ENCODE results near the gene FAM107B. TPM values are rescaled to one million over a fixed set of nuclear protein-coding genes. Genes with fewer than 3 reads are reported as not detected.

The FAM107B gene
- total and polyA plus RNA-seq, 2 of the 4 experiments (the other 2 are of a cell fraction), result 26.4 to 27.1 TPM

- no peak overlapping the region for H2AK9ac ChIP-seq (replicated peaks; ENCODE audit: low read depth, low read length, poor library complexity)
- H2AK5ac ChIP-seq (ENCODE audit: low read depth, low read length), result no peak overlapping the region
- H3K56ac ChIP-seq (ENCODE audit: extremely low read depth, insufficient read depth, low read length), result no peak overlapping the region
- TF ChIP-seq MAZ (IDR thresholded peaks at IDR 0.05; ENCODE audit: borderline replicate concordance, low read depth, low read length), result no peak
- TF ChIP-seq RFX5 (IDR thresholded peaks at IDR 0.05; ENCODE audit: low read depth, low read length), result no peak
- TF ChIP-seq CHD1 (IDR thresholded peaks at IDR 0.05; ENCODE audit: low read depth, low read length), result no peak
- TF ChIP-seq CTCF (conservative IDR thresholded peaks at IDR 0.05; ENCODE audit: low read depth, low read length), result no peak
- TF ChIP-seq MAFK (IDR thresholded peaks at IDR 0.05; ENCODE audit: low read depth, low read length), result no peak
- no peak for TF ChIP-seq RAD21 (IDR thresholded peaks at IDR 0.05; ENCODE audit: low read length)
- no peak for TF ChIP-seq CEBPB (IDR thresholded peaks at IDR 0.05; ENCODE audit: low read depth, low read length)
- TF ChIP-seq FOS (IDR thresholded peaks at IDR 0.05; ENCODE audit: low read depth, low read length), result no peak
- TF ChIP-seq USF2 (IDR thresholded peaks at IDR 0.05; ENCODE audit: low read depth, low read length), result no peak
- TF ChIP-seq RCOR1 (IDR thresholded peaks at IDR 0.05; ENCODE audit: insufficient replicate concordance, low read length), result no peak
- no peak for TF ChIP-seq SMC3 (IDR thresholded peaks at IDR 0.05; ENCODE audit: low read depth, low read length)
- no peak for TF ChIP-seq NFE2L2 (IDR thresholded peaks at IDR 0.05; ENCODE audit: low read depth, low read length)
- TF ChIP-seq, protein P1, sequence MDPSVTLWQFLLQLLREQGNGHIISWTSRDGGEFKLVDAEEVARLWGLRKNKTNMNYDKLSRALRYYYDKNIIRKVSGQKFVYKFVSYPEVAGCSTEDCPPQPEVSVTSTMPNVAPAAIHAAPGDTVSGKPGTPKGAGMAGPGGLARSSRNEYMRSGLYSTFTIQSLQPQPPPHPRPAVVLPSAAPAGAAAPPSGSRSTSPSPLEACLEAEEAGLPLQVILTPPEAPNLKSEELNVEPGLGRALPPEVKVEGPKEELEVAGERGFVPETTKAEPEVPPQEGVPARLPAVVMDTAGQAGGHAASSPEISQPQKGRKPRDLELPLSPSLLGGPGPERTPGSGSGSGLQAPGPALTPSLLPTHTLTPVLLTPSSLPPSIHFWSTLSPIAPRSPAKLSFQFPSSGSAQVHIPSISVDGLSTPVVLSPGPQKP (IDR thresholded peaks at IDR 0.05; ENCODE audit: borderline replicate concordance, low read depth, low read length), result no peak
- TF ChIP-seq BHLHE40 (IDR thresholded peaks at IDR 0.05; ENCODE audit: low read depth, low read length), result no peak
- TF ChIP-seq POLR2A (IDR thresholded peaks at IDR 0.05; ENCODE audit: low read depth, low read length), result no peak
- no peak for TF ChIP-seq MXI1 (IDR thresholded peaks at IDR 0.05; ENCODE audit: borderline replicate concordance, low read depth, low read length)
- no peak overlapping the region for H4K5ac ChIP-seq (ENCODE audit: low read depth, low read length)
- POLR2A ChIA-PET (ENCODE audit: unreplicated experiment), result no interaction called here
- no peaks in the 10 kb centered on the region for H3K9me1 ChIP-seq (ENCODE audit: insufficient read depth, low read length)
- no peak overlapping the region for H2BK20ac ChIP-seq (ENCODE audit: low read depth, low read length)
- H4K20me1 ChIP-seq (ENCODE audit: insufficient read depth, low read length), result no peaks in the 10 kb centered on the region
- no peaks in the 10 kb centered on the region for H3K4me1 ChIP-seq (ENCODE audit: control insufficient read depth, insufficient read depth, low read length)
- no peak overlapping the region for H3K18ac ChIP-seq (ENCODE audit: low read depth, low read length)
- no peak overlapping the region for H2BK15ac ChIP-seq (ENCODE audit: low read depth, low read length)
- H2AFZ ChIP-seq (replicated peaks; ENCODE audit: low read length, poor library complexity), result no peak overlapping the region
- H3K4ac ChIP-seq (ENCODE audit: low read depth, low read length), result no peak overlapping the region
- in situ Hi-C loops (cut with MboI; ENCODE audit: low sequenced_read_pairs) (no loop called here), dilution Hi-C loops (cut with HindIII; ENCODE audit: low sequenced_read_pairs, unreplicated experiment) (no loop called here), intact Hi-C loops (cut with micrococcal nuclease) (no loop called here)
- H3K9me3 ChIP-seq (ENCODE audit: control insufficient read depth, insufficient read depth, low read length), result no peaks in the 10 kb centered on the region
- CTCF ChIA-PET, result no interaction called here
- no peak overlapping the region for H3K9ac ChIP-seq (ENCODE audit: low read depth, low read length)
- WGBS, 2 experiments (ENCODE audit: extremely low coverage in 2 of 2, insufficient read length in 1 of 2), result no CpG with 5 or more reads among the region's 7 CpGs
- no peak overlapping the region for H3K14ac ChIP-seq (replicated peaks; ENCODE audit: low read depth, low read length)
- BruUV-seq (replicated peaks), result no TSS peak
- peaks cover 24% of the 10 kb centered on the region for H3K27me3 ChIP-seq (ENCODE audit: control insufficient read depth, insufficient read depth, low read length)
- H3K23ac ChIP-seq (ENCODE audit: low read depth, low read length), result no peak overlapping the region
- no peaks in the 10 kb centered on the region for H3K79me1 ChIP-seq (ENCODE audit: low read depth in 1 of 2, low read length in 2 of 2)
- H4K8ac ChIP-seq (ENCODE audit: low read depth in 2 of 2, low read length in 2 of 2), result no peak overlapping the region
- no peak overlapping the region for H3K4me2 ChIP-seq (ENCODE audit: low read depth, low read length)
- ATAC-seq (ENCODE audit: low read depth), result no peak
- DNase-seq, result no peak
- H2BK120ac ChIP-seq (ENCODE audit: low read depth, low read length), result no peak overlapping the region
- H4K91ac ChIP-seq (ENCODE audit: insufficient read depth, low read depth, low read length), result no peak overlapping the region
- no peak overlapping the region for H3K27ac ChIP-seq (ENCODE audit: insufficient read depth, low read length)
- H3K4me3 ChIP-seq (ENCODE audit: insufficient read depth, low read depth, low read length), result no peak overlapping the region
- H2BK5ac ChIP-seq (ENCODE audit: low read depth, low read length, poor library complexity, severe bottlenecking), result no peak overlapping the region
- H3K36me3 ChIP-seq (ENCODE audit: control insufficient read depth, insufficient read depth, low read length), result no peaks in the 10 kb centered on the region
These were observed 139.5 kb downstream of the FAM107B start for GRCh38 chr10:14635043-14635710.

Data from IMR-90 (cell line).